Measurements from ENCODE around the gene CPNE9.

DNA sequence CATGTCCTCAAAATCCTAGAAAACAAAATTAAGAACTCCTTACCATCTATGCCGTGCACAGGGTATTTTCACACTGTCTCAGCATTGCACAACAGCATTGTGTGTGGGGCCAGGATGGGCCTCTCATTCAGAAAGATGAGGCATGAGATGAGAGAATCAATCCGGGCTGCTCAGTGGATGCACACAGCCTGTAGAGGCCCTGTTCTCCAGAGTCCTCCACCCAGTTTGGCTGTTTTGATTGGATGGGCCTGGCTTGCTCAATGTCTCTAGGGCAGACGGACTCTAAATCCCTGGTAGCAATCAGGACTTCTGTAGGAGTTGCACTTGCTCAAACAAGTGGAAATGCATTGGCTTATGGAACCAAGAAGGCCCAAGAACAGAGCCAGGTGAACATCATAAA, 20.2 kb upstream of the CPNE9 start:
- TF ChIP-seq, protein P1, sequence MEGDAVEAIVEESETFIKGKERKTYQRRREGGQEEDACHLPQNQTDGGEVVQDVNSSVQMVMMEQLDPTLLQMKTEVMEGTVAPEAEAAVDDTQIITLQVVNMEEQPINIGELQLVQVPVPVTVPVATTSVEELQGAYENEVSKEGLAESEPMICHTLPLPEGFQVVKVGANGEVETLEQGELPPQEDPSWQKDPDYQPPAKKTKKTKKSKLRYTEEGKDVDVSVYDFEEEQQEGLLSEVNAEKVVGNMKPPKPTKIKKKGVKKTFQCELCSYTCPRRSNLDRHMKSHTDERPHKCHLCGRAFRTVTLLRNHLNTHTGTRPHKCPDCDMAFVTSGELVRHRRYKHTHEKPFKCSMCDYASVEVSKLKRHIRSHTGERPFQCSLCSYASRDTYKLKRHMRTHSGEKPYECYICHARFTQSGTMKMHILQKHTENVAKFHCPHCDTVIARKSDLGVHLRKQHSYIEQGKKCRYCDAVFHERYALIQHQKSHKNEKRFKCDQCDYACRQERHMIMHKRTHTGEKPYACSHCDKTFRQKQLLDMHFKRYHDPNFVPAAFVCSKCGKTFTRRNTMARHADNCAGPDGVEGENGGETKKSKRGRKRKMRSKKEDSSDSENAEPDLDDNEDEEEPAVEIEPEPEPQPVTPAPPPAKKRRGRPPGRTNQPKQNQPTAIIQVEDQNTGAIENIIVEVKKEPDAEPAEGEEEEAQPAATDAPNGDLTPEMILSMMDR (IDR thresholded peaks at IDR 0.05; ENCODE audit: low read length): no peak
- no peak for TF ChIP-seq EZH2 (IDR thresholded peaks at IDR 0.05; ENCODE audit: borderline replicate concordance, low read length)
